ENCODE results near the gene NFATC3.

DNA sequence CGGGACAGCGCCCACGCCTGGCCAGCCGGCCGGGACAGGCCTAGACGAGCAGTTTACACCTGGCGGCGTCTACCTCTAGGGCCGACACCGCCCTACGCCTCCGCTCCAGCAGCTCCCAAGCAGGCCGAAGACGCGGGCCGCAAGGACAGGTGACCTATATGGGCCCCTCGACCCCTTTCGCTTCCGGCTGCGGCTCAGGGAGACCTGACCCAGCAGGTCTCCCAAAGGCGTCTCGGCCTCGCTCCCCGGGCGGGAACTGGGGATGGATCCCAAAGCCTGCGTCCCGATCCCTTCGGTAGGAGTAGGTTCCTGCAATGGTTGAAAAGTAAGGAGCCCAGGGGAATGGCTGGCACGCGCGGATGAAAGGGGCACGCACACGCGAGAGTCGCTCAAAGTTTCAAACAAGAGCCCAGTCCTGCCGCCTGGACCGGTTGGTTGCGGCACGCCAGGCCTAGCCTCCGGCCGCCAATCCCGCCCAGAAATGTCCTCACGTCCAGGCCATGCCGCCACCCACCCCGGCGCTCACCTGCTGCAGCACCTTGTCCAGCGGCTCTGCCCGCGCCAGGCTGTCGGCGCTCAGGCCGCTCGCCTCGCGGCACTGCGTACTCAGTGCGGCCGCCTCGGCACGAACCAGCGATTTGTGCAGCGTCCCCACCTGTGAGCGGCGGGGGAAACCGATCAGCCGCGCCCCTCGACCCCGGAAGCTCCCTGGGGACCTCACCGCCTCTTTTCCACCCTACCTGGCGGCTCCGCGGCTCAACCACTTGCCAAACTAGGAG, 150.1 kb downstream of the NFATC3 start:
- no peak for TF ChIP-seq POLR2A (IDR thresholded peaks at IDR 0.05; ENCODE audit: low read depth, low read length)
- no peak for TF ChIP-seq SPI1 (IDR thresholded peaks at IDR 0.05; ENCODE audit: low read depth, low read length)
- no peak for TF ChIP-seq POLR2AphosphoS5 (IDR thresholded peaks at IDR 0.05; ENCODE audit: low read depth, low read length)
- no peak for TF ChIP-seq PAX5 (IDR thresholded peaks at IDR 0.05; ENCODE audit: insufficient read depth, low read length, severe bottlenecking)

Measured in GM12891 (cell line).